Mammary microvascular endothelial cell (primary cell): ENCODE measurements around the gene USP16. TPM values are rescaled to one million over a fixed set of nuclear protein-coding genes. Genes with fewer than 3 reads are reported as not detected.

Experiments
- total RNA-seq: library from RNA; depleted of rRNA; stranded (reverse); fragments of >200 nt; gene quantifications from 2 replicates; pipeline ENCODE4 v1.2.3, GENCODE V29; 2015

Gene USP16
- total RNA-seq: 29.0 and 35.0 TPM in 2 replicates

GRCh38 chr21:29024474-29025327 lies at the start of gene USP16:
TSS of gene USP16 (plus strand) at chr21:29024668. CDS start at chr21:29027914, 3,246 bp downstream.

GRCh38 chr21:28992526-28993292 lies 31.8 kb upstream of the USP16 start, which contains the start of gene LTN1:
TSS of gene LTN1 (minus strand) at chr21:28992877. CDS start at chr21:28992805, 72 bp downstream.

GRCh38 chr21:29073222-29074006 lies 48.9 kb downstream of the USP16 start, which contains the start of gene CCT8:
TSS of gene CCT8 (minus strand) at chr21:29073648. CDS start at chr21:29073590, 58 bp downstream.

Other genes starting within 250 kb of the USP16 start
- gene LTN1, start 31.8 kb upstream of the USP16 start, total RNA-seq: 14.4 and 14.9 TPM in 2 replicates
- 19.1 and 19.6 TPM in 2 replicates for gene RWDD2B, start 5.3 kb upstream of the USP16 start, total RNA-seq
- 246 and 273 TPM in 2 replicates for gene CCT8, start 49.0 kb downstream of the USP16 start, total RNA-seq
- 9.5 and 14.6 TPM in 2 replicates for gene MAP3K7CL, start 106.0 kb downstream of the USP16 start, total RNA-seq